Anterior cingulate cortex (tissue), 58 donors: ENCODE data around the gene PPP1CA.
A peak's percentile ranks its signal among the peaks of the same experiment; 100 is the strongest.
"Not testable (repeated sequence)": the region's sequence is repeated elsewhere in the genome, so short reads cannot be mapped to it uniquely, and the experiment has no call there.

ENCODE experiments used
- DNase-seq, 58 donors: peaks; one replicate each; lab custom pipeline; 2025; lab: John Stamatoyannopoulos, UW

PPP1CA gene

DNA sequence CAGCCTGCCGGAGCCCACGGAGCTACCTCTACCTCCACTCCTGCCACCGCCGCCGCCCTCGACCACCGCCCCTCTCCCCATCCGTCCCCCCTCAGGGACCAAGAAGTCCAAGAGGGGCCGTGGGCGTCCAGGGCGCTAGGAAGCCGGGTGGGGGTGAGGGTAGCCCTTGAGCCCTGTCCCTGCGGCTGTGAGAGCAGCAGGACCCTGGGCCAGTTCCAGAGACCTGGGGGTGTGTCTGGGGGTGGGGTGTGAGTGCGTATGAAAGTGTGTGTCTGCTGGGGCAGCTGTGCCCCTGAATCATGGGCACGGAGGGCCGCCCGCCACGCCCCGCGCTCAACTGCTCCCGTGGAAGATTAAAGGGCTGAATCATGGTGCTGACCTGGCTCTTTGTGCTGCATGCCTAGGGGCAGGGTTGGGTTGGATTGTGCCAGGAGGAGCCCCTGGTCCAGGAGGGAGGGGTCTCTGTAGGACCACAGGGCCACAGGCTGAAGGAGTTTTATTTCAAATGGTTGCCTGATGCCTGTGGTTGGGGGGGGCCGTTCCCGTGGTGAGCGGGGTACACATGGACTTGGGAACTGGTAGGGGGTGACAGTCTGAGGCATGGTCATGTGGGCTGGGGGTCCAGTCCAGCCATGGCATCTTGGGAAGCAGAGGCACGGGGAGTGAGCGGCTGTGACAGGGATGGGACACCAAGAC is 33.5 kb upstream of the PPP1CA start:
- no peak for DNase-seq

DNA sequence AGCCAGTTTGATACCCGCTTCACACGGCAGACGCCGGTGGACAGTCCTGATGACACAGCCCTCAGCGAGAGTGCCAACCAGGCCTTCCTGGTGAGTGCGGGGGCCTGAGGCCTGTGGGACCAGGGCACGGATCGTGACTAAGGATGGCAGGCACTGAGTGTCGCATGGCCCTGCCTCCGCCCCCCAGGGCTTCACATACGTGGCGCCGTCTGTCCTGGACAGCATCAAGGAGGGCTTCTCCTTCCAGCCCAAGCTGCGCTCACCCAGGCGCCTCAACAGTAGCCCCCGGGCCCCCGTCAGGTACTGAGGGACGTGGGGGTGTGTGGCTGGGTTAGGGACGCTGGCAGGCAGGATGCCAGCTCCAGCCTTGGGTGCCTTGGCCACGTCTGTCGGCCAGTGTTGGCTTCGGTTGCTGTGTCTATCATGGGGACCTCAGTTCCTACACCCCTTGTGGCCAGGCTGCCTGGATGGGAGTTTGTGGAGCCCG is 32.8 kb upstream of the PPP1CA start:
- DNase-seq = no peak

GRCh38 chr11:67433536-67434394 is 32.1 kb upstream of the PPP1CA start:
- no peak for DNase-seq

- DNase-seq = no peak
These were observed 31.1 kb upstream of the PPP1CA start for GRCh38 chr11:67432655-67433349.

DNA sequence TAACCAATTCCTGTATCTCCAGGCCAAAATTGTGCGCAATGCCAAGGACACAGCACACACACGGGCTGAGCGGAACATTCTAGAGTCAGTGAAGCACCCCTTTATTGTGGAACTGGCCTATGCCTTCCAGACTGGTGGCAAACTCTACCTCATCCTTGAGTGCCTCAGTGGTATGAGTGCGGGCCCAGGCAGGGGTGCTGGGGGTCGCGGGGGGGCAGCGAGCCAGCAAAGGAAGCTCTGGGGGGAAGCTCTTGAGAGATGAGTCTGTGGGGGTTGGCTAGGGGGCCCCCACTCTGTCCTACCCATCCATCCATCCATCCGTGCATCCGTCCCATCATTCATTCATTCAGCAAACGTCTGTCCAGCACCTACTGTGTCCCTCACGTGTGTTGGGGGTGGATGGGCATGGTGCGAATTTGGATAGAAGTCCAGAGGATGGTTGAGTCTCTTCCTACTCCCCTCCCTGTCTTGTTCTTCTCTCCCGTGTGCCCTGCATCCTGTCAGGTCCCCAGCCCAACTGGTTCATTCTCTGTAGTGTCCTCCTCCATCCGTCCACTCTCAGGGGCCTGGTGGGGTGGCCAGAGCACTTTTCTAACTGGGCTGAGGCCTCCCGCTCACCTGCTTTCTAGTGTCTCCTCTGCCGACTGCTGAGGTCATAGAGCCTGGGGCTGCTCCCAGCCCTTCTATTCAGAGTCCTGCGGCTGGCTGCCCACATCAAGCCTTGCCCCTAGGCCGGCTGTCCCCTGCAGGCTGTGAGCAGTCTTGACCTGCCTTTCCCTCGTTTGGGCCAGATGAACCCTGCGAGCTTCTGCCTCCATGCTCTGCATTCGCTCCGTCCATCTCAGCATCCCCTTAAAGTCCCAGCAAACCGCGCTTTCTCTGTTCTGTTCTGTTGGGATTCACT is 29.9 kb upstream of the PPP1CA start:
- no peak for DNase-seq

- no peak for DNase-seq
These were observed 28.1 kb upstream of the PPP1CA start for GRCh38 chr11:67429722-67430121.

DNA sequence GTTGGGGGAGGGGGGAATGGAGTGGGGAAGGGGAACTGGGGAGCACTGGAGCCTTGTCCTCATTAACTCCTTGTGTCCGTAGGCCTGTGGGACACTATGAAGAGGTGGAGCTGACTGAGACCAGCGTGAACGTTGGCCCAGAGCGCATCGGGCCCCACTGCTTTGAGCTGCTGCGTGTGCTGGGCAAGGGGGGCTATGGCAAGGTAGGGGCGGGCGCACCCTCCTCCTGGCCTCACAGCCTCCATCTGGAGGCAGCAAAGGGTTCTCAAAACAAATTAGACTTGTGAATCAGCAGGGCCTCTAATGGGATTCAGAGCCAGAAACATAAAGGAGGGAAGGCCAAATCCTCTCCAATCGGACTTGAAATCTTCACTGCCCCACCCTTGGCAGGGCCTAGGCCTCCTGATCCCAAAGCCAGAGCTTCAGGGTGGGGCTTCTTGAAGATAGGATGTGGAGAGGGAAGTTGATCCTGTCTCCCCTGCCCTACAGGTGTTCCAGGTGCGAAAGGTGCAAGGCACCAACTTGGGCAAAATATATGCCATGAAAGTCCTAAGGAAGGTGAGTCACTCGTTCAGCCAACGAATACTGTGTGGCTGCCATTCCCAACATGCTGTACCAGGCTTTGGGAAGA is 27.5 kb upstream of the PPP1CA start:
- DNase-seq = no peak

DNA sequence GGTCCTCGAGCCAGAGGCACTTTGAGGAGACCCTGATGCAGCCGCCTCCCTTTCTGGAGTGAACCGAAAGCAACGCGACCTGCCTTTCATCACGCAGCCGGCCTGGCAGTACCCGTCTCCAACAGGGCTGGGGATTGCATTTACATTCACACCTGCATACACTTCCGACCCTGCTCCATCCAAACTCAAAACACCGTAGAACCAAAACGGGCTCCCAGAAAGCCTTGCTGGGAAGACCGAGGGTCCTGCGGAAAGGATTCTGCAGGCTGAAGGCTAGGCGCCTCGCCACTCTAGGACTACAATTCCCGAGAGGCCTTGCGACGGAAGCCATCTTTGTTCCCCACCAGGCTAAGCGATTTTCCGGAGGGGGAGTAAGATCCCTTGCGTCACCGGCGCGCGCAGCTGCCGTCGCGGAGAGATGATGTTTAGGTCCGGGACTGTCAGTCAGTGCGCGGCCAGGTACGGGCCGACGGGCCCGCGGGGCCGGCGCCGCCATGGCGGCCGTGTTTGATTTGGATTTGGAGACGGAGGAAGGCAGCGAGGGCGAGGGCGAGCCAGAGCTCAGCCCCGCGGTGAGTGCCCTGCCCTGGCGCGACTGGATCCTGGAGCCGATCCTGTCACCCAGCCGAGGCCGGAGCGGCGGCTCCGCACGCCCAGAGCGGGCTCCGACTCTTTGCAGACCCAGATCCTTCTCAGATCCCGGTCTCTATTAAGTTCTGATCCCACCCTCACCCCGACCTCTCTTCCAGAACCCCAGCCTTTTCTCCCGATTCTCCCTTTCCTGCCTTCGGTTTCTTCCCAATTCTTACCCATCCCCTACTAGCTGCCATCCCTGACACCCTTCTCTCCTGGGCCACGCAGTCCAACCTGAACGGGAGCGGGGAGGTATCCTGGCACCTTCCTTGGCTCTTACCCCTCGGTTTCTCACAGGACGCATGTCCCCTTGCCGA is 26.7 kb upstream of the PPP1CA start, which contains the start of gene RPS6KB2:
RPS6KB2 (plus strand) TSS at position 443 of the 950 bp plus-strand sequence; CDS start at position 495, 52 bp downstream.
- DNase-seq = peak; percentile 80 to 100 (median 96)

GRCh38 chr11:67427364-67427859 is 25.8 kb upstream of the PPP1CA start:
- DNase-seq = not testable (repeated sequence)

DNA sequence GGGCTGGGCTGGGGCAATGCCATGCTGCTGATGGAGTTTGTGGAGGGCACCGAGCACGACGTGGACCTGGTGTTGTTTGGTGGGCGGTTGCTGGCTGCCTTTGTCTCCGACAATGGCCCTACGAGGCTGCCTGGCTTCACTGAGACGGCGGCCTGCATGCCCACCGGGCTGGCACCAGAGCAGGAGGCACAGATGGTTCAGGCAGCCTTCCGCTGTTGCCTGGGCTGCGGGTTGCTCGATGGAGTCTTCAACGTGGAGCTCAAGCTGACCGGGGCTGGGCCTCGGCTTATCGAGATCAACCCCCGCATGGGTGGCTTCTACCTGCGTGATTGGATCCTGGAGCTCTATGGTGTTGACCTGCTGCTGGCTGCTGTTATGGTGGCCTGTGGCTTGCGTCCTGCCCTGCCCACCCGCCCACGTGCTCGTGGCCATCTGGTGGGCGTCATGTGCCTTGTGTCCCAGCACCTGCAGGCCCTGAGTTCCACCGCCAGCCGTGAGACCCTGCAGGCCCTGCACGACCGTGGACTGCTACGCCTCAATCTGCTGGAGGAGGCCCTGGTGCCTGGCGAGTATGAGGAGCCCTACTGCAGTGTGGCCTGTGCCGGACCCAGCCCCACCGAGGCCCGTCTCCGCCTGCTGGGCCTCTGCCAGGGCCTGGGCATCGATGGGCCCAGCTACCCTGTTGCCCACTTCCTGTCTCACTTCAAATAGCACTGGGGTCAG is 22.4 kb upstream of the PPP1CA start:
- no peak for DNase-seq

DNA sequence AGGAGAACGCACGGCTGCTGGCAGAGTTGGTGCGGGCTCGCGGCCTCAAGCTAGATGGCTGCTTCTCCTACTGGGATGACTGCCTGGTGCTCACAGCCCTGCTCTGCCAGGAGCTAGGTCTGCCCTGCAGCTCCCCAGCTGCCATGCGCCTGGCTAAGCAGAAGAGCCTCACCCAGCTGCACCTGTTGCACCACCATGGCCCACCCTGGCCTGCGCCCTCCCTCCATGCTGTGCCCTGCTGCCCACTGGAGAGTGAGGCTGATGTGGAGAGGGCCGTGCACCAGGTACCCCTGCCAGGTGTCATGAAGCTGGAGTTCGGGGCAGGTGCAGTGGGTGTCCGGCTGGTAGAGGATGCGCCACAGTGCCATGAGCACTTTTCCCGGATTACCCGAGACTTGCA is 21.8 kb upstream of the PPP1CA start:
- no peak for DNase-seq

DNA sequence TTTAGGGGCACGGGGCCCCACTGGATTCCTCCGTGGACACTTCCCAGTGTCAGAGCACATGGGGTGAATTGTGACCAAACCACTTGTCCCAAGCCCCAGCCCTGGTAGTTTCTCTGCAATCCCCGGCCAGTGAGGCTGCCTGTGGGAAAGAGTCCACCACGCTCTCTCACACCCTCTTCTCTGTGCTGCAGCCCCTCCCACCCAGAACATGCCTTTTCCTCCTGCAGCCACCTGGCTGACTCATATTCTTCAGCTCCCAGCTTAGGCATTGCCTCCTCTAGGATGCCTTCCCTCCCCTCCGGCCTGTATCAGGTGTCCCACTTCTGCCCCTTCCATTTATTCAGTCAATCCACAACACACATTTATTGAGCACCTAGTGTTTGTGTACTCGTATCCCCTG is 21.2 kb upstream of the PPP1CA start:
- DNase-seq = no peak

- DNase-seq = no peak
These were observed 19.9 kb upstream of the PPP1CA start for GRCh38 chr11:67421430-67422031.

DNA sequence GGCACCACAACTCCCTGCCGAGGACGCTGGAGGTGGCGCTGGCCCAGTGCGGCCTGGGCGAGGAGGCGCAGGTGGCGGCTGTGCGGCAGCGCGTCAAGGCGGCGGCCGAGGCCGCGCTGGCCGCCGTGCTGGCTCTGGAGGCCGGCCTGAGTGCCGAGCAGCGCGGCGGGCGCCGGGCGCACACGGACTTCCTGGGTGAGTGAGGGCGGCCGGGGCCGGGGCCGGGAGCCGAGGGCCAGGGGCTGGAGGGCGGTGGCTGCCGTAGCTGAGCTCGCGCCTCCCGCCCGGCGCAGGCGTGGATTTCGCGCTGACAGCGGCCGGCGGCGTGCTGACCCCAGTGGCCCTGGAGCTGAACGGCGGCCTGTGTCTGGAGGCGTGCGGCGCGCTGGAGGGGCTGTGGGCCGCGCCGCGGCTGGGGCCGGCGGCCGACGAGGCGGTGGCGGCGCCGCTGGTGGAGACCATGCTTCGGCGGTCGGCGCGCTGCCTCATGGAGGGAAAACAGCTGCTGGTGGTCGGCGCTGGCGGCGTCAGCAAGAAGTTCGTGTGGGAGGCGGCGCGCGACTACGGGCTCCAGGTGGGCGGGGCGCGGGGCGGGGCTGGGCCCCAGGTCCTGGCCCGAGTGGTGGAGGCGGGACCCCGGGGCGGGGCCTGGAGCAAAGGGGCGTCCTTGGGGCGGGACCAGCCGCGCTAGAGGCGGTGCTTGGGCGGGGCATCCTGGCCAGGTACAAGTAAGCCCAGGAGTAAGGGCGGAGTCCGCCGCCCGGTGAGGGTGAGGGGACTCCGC is 19.2 kb upstream of the PPP1CA start:
- peak; percentile 21 to 96 (median 87) for DNase-seq

- peak in 1 of 58 donors; percentile 46 for DNase-seq
These were observed 18.5 kb upstream of the PPP1CA start for GRCh38 chr11:67420147-67420645.
